GM21825 (cell line): ENCODE measurements around the gene CDK13.
"Not testable (repeated sequence)": the region's sequence is repeated elsewhere in the genome, so short reads cannot be mapped to it uniquely, and the experiment has no call there.

Source experiments
- ATAC-seq: cut with Tn5 transposase; IDR thresholded peaks from one replicate; pipeline ENCODE4 v1.9.1; 2021; ENCODE audit warnings: mild to moderate bottlenecking, moderate library complexity; ENCODE audit not compliant: unreplicated experiment

CDK13 gene

DNA sequence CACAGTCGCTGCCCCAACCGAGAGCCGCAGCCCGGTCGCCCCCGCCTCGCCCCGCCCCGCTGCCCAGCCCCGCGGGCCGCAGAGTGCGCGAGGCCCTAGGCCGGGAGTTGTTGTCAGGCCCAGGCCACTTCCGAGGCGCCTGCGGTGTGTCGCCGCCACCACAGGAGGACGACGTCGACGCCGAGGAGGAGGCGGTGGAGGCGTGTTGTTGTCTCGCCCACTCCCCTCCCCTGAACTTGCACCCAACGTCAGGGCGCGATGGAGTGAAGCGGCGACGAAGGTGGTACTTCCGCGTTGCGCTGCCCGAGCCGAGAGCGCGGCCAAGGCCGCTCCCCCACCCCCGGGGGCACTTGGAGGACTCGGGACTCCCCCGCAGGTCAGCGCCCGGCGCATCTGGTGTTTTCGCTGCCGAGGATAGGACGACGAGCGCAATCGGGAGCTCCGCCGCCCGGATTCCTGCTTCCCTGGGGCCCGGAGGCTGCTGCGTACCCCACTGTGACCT, at the start of gene CDK13:
CDK13 (plus strand) TSS at position 286 of the 502 bp plus-strand sequence. CDS start 386 bp downstream, outside the sequence.
- ATAC-seq, result peak; percentile 42

DNA sequence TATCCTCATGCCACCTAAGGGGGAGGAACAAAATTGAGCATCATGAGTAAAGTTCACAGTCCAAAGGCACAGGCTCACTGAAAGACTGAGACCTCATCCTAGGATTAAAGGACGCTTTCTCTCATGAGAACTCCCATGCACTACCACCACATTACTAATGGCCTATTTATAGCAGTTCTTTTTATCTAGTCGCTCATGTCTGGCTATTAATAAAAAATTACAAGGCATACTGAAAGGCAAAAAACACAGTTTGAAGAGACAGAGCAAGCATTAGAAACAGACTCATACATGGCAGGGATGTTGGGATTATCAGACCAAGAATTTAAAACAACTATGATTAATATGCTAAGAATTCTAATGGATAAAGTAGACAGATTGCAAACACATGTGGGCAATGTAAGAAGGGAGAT, 46.0 kb upstream of the CDK13 start:
- ATAC-seq, result no peak

DNA sequence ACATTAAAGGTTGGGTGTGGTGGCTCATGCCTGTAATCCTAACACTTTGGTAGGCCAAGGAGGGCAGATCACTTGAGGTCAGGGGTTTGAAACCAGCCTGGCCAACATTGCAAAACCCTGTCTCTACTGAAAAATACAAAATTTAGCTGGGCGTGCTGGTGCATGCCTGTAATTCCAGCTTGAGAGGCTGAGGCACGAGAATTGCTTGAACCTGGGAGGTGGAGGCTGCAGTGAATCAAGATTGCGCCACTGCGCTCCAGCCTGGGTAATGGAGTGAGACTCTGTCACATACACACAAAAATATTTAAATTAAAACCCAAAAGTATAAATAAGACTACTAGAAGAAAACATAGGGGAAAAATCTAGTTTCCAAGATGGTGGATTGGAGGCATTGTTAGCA, 41.9 kb upstream of the CDK13 start:
- ATAC-seq, result no peak

DNA sequence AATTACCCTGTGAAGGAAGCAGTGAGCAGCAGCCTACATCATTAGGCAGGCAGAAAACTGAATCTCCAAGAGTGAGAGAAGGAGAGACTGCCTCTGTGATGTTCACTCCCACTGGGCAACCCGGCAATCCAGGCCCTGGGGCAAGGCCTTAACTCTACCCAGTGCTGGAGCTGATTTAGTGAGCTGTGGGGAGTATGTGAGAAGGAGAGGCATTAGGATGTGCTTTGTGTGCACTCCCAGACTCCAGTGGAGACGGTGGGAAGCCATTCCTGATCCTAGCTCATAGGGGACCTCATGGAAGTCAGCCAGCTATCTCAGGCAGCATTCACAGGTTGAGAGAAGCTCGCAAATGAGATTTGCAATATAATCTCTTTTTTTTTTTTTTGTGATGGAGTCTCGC, 41.1 kb upstream of the CDK13 start:
- ATAC-seq, result no peak

DNA sequence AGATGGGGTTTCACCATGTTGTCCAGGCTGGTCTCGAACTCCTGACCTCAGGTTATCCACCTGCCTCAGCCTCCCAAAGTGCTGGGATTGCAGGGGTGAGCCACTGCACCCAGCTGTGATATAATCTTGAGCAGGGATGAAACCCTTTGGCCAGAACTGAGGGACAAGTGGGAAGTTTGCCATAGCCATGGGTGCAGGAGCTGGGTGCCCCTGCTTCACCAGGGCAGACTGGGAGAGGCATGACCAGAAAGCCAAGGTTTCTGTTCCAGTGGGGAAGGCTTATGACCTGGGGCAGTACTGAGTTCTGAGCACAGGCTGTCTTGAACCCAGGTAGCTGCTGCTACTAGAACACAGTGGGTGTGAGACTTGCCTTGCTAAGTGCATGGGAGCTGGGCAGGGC, 40.5 kb upstream of the CDK13 start:
- ATAC-seq, result no peak

DNA sequence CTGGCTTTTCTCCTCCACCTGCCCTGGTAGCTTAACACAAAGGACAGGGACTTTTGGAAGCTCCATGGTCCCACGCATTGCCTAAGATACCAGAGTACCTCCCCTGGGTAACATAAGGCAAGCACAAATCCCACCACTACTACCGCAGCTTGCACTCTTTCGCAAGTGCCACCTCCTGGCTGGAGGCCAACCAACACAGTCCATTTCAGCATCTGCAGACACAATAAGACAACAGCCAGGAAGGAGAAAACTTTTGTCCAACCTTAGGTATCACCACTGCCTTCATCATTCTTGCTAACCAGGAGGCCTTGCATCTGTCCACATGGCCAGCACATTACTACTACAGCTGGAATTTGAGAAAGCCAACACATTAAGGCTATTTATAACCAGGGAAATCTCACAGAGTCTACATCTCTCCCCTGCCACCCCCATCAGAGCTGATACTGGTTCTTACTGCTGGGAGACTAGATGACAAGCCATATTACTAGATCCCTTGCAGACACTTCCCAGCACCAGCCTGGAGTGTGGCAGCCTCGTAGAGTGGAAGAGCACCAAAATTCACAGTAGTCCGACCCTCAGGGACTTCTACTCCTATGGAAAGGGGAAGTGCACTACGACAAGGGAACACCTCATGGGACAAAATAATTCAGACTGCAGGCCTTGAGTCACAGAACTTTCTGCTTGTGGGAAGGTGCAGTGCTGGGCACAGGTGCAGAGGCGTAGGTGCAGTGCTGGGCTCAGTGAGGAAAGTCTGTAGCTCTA, 39.8 kb upstream of the CDK13 start:
- ATAC-seq, result no peak

DNA sequence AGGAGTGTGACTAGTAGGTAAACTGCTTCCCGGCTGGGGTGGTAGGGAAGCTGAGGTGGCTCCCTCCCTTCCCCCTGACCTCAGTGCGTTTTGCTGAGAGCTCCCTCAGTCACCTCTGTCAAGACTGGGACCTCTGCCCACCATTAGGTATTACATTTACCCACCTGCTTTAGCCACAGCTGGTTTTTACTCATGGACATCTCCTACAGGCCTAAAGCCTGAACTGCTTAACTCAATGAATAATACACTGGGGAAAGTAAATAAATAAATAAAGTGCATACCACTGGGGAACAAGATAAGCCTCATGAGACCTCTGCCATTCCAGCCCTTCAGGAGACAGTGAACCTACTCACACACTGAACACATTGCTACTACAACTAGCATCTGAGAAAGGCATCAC, 38.9 kb upstream of the CDK13 start:
- no peak for ATAC-seq

DNA sequence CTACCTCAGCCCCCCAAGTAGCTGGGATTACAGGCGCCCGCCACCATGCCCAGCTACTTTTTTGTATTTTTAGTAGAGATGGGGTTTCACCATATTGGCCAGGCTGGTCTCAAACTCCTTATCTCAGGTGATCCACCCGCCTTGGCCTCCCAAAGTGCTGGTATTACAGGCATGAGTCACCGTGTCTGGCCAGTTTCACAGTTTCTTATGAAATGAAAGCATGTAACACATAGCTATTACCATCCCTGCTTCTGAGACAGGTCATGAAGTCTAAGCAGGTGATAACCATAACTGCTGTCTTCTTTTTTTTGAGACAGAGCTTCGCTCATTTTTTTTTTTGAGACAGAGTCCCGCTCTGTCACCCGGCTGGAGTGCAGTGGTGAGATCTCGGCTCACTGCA, 34.2 kb upstream of the CDK13 start:
- not testable (repeated sequence) for ATAC-seq

DNA sequence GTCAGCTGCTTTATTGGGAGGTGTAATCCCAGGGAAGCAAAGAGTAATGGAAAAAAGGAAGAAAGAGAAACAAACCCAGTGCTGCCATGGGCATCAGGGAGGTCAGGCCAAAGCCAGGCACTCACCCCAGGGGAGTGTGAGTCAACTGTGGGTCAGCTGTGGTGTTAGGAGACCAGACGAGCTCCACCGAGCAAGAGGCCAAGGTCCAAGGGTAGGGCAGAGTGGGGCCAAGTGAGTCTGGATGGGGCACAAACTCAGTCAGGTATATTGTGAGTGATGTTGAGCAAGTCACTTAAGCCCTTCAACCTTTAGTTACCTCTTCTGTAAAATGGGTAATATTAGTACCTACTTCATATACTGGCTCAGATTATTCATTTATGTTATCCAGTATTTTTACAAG, 30.4 kb upstream of the CDK13 start:
- ATAC-seq, result no peak

DNA sequence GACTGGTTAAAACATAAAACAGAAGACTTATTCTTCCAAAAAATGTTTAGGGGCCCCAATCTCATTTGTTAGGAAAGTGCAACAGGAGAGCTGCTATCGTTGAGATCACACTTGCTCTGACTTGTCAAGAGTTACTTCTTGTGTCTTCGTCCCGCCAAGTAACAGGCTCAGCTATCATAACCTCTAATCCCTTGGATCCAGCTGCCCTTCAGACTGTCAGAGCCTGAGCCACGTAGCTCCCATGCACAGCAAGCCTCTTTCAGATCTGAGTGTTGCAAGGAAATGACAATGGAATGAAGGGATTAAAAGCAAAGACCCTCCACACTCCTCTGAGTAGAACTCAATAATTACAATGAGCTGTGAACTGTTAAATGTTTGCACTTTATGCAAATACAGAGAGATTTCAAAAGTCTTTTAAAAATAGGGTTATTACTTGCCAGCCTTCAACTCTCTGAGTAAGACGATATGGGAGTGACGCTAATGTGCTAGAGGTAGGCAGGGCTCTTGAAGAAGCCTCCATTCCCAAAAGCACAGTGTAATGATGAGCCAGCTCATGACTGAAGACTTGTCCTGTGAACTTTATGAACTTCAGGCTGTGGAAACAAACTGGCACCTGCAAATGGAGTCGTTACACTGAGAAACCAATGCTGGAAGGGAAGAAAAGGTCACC, 28.4 kb upstream of the CDK13 start:
- no peak for ATAC-seq

DNA sequence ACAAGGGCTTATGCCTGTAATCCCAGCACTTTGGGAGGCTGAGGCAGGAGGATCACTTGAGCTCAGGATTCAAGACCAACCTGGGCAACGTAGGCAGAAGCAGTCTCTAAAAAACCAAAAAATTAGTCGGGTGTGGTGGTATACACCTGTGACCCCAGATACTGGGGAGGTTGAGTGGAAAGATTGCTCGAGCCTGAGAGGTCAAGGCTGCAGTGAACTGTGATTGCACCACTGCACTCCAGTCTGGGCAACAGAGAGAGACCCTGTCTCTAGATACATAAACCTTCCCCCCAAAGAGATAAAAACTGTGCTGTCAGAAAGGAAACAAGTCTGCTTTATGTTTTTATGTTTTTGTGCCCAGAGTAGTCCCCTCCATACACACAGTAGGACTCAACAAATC, 27.5 kb upstream of the CDK13 start:
- ATAC-seq, result no peak

DNA sequence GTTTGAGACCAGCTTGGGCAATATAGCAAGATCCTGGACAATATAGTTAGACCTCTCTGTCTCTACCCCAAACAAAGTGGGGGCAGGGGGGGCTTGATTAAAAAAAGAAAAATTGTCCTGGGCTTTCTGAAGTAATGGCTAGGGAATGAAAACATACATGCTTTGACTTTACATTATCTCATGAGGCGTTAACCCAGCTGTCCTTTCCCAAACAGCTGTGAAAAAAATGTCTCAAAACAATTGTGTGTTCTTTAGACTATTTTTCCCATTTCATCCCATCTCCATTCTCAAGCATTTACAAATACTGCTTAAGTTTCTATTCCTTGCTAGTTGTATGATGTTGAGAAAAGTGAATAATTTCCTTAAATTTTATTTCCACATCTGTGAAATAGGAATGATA, 27.0 kb upstream of the CDK13 start:
- ATAC-seq, result no peak

DNA sequence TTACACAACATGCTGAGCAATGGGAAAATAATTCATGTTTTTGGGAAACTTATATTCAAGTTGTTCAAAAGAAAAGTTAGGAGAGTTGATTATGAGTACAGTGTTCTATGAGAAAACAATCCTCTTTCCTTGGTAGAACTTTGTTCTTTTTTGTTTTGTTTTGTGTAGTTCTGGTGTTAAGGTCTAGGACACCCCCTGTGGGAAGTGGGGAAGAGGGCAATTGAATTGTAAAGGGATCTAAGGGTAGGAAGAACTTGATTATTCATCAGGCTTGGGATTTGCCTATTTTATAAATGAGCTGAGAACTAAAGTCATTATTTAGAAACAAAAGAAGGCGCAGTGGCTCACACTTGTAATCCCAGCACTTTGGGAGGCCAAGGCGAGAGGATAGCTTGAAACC, 25.9 kb upstream of the CDK13 start:
- ATAC-seq, result no peak

DNA sequence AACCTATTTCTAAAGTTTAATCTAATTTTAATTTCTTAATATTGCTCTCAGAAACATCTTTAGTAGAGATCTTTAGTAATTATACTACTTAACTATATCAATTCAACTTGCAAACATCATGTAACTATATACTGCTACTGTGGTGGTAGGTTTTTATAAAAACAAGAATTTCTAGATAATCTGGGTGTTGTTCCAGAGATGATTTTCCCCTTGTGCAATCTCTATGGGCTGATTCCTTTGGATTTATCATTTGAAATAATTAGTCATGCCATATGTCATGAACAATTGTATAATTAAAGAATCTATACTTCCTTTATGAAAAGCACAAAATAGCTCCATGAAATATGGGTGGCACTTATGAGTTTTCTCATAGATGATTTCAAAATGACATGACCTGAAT, 23.9 kb upstream of the CDK13 start:
- ATAC-seq, result no peak

DNA sequence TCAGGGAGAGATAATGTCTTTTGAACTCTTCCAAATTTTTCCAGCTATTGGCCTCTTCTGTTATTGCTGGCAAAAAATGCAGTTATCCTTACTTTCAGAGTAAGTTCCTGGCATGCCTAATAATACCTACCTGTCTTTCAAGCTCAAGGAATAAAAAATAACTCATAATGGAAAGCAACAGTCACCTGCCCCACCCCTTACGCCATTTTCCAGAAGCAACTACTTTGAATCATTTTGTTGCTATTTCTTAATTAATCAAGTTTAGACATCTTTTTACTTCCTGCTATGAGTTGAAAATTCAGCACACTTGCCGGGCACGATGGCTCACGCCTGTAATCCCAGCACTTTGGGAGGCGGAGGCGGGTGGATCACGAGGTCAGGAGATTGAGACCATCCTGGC, 23.0 kb upstream of the CDK13 start:
- ATAC-seq, result no peak

DNA sequence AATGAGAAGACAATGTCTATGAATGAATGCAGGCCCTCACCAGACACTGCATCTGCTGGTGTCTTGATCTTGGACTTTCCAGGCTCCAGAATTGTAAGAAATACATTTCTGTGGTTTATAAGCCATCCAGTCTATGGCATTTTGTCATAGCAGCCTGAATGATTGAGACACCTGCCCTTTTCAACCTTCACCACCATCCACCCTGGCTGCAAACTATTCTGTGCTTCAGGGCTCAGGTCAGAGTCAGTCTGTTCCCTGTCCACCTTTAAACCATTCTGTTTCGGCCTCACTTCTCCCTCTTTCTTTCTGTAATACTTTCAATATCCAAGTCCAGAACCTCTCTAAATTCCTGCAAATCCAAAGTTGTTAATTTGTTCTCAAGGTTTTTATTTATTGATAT, 15.9 kb upstream of the CDK13 start:
- ATAC-seq, result no peak

DNA sequence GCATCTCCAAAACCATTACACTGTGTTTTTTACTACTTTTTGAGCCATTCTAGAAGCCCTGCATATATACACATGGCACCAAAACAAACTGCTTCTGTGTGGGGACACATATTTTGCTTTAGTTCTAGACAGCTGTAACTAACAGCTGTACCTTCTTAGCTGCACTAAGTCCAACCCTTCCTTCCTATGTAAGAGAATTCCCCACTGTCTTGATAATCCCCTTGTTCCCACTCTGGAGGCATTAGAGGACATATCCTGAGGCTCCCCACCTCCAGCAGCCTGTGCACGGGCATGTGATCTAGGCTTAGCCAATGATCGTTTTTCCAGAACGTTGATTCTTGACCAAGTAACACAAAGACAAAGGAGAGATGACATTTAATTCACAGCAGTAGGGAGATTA, 13.3 kb upstream of the CDK13 start:
- ATAC-seq, result no peak

DNA sequence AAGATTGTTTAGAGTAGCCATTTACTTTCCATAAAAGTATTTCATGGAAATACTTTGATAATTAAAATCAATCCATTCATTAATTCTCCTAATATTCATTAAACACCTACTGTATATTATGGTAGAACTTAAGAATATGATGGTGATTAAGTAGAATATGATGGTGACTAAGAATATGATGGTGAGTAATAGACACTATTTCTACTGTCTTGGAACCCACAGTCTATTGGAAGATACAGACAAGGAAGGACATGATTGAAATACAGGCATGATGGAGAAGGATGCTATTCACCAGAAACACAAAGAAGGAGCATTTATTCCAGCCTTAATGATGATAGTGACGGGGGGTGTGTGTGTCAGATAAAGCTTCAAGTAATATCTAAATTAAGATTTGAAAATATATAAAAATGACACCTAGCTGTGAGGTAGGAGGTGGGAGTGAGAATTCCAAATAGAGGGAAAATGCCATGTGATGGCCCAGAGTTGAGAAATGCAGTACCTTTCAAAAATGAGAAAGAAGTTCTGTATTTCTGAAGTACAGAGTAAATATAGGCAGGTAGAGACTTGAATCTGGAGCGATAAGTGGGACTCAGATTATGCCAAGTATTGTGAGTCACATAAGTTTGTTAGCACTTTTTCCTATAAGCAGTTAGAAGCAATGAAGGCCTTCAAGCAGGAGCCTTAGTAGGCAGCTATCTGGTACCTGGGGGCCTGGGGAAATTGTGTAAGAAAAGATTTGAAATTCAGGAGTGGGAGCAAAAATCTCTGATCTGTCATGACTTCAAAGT, 12.5 kb upstream of the CDK13 start:
- no peak for ATAC-seq

DNA sequence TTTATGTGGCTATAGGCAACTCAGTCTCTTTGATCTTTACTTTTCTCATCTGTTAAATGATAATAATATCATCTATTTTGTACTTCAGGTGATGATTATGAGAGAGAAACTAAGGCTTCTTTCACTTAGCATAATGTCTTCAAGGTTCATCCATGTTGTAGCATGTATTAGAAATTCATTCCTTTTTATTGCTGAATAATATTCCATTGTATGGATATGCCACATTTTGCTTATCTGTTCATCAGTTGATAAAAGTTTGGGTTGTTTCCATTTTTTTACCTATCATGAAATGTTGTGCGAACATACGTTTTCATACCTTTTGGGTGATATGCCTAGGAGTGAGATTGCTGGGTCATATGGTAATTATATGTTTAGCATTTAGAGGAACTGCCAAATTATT, 7.2 kb upstream of the CDK13 start:
- no peak for ATAC-seq

DNA sequence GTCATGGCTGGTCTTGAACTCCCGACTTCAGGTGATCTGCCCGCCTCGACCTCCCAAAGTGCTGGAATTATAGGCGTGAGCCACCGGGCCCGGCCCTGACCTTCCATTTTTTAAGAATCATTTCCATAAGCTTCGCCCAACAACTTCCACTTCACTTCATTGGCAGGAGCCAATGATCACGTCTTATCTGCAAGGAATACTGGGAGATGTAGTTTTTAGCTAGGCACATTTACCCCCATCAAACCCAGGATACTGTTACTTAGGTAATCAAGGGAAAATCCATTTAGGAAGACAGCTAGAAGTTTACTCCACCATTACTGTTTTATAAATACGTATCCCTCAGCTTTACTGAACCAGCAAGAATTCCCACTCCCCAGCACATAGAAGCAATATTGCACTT, 3.4 kb upstream of the CDK13 start:
- ATAC-seq, result no peak

DNA sequence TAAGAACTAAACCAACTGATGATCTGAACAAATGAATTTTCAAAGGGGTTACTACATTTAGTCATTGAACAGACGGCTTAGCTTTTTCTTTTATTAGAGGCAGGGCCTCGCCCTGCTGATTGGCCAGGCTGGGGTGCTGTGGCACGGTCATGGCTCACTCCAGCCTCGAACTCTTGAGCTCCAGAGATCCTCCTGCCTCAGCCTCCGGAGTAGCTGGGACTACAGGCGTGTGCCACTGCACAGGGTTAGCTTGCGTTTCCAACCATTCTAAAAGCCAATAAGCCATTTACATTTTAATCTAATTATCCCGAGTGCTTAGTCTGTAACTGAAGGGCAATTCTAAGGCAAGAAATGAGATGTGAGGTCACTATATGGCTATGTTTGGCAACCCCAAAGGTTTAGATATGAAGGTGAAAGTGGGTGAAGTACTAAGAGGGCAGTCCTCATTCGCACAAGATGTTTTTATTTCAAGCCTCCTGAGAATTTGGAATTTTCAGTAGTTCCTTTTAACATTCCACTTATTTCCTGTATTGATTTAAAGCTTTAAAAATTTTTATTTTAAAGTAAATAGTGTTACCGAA, 1.6 kb upstream of the CDK13 start:
- ATAC-seq, result no peak
